ENCODE measurements around the gene STON1.
"Not testable (repeated sequence)": the region's sequence is repeated elsewhere in the genome, so short reads cannot be mapped to it uniquely, and the experiment has no call there.

The STON1 gene

GRCh38 chr2:48574353-48575287 lies 44.7 kb downstream of the STON1 start:
- no peak for DNase-seq (ENCODE audit: low spot score)

GRCh38 chr2:48578313-48578712 lies 48.4 kb downstream of the STON1 start:
- DNase-seq (ENCODE audit: low spot score): no peak

- no peak for DNase-seq (ENCODE audit: low spot score)
Measured at GRCh38 chr2:48583961-48584360, 54.0 kb downstream of the STON1 start.

GRCh38 chr2:48584551-48584950 lies 54.6 kb downstream of the STON1 start:
- no peak for DNase-seq (ENCODE audit: low spot score)

GRCh38 chr2:48586433-48586832 lies 56.5 kb downstream of the STON1 start:
- DNase-seq (ENCODE audit: low spot score): no peak

GRCh38 chr2:48587560-48587959 lies 57.6 kb downstream of the STON1 start:
- DNase-seq (ENCODE audit: low spot score): no peak

GRCh38 chr2:48587961-48588360 lies 58.0 kb downstream of the STON1 start:
- no peak for DNase-seq (ENCODE audit: low spot score)

- DNase-seq (ENCODE audit: low spot score): no peak
Measured at GRCh38 chr2:48588745-48589144, 58.8 kb downstream of the STON1 start.

- DNase-seq (ENCODE audit: low spot score): no peak
Measured at GRCh38 chr2:48589170-48589767, 59.3 kb downstream of the STON1 start.

- no peak for DNase-seq (ENCODE audit: low spot score)
Measured at GRCh38 chr2:48590017-48590416, 60.1 kb downstream of the STON1 start.

- no peak for DNase-seq (ENCODE audit: low spot score)
Measured at GRCh38 chr2:48592067-48592466, 62.1 kb downstream of the STON1 start.

GRCh38 chr2:48596751-48597150 lies 66.8 kb downstream of the STON1 start:
- DNase-seq (ENCODE audit: low spot score): not testable (repeated sequence)

GRCh38 chr2:48597492-48597891 lies 67.5 kb downstream of the STON1 start:
- no peak for DNase-seq (ENCODE audit: low spot score)

GRCh38 chr2:48600204-48600813 lies 70.4 kb downstream of the STON1 start:
- no peak for DNase-seq (ENCODE audit: low spot score)

GRCh38 chr2:48600917-48601316 lies 71.0 kb downstream of the STON1 start:
- DNase-seq (ENCODE audit: low spot score): no peak

- no peak for DNase-seq (ENCODE audit: low spot score)
Measured at GRCh38 chr2:48601349-48601748, 71.4 kb downstream of the STON1 start.

GRCh38 chr2:48605482-48606175 lies 75.7 kb downstream of the STON1 start:
- DNase-seq (ENCODE audit: low spot score): no peak

- DNase-seq (ENCODE audit: low spot score): no peak
Measured at GRCh38 chr2:48607307-48608014, 77.5 kb downstream of the STON1 start.

- no peak for DNase-seq (ENCODE audit: low spot score)
Measured at GRCh38 chr2:48613211-48613610, 83.3 kb downstream of the STON1 start.

GRCh38 chr2:48614581-48614980 lies 84.6 kb downstream of the STON1 start:
- not testable (repeated sequence) for DNase-seq (ENCODE audit: low spot score)

- DNase-seq (ENCODE audit: low spot score): no peak
Measured at GRCh38 chr2:48617618-48618017, 87.7 kb downstream of the STON1 start, which contains the start of gene GTF2A1L. TSS of gene GTF2A1L (plus strand) at chr2:48617856. CDS start at chr2:48617875, 19 bp downstream.

- no peak for DNase-seq (ENCODE audit: low spot score)
Measured at GRCh38 chr2:48619526-48619925, 89.6 kb downstream of the STON1 start.
